Lung (tissue), 12 donors: ENCODE results near the gene MYO3B. TPM values are rescaled to one million over a fixed set of nuclear protein-coding genes. Genes with fewer than 3 reads are reported as not detected.
A peak's percentile ranks its signal among the peaks of the same experiment; 100 is the strongest.

Experiments used
- ATAC-seq: fragments of 200-7000 bp; cut with Tn5 transposase; one replicate; pipeline ENCODE4 v1.9.1; 2020; ENCODE audit warnings: moderate number of reproducible peaks; ENCODE audit not compliant: insufficient read depth, low FRiP score
- DNase-seq, 3 donors: peaks; one replicate each; pipeline ENCODE4 v3.0.0-alpha.2; 2013 to 2017
- H3K27ac ChIP-seq, 2 donors: one replicate each; pipeline ENCODE4 v1.5.1; 2013; ENCODE audit warnings: mild to moderate bottlenecking in 2 of 2, moderate library complexity in 2 of 2, control low read depth in 1 of 2, inconsistent platforms in 1 of 2, low read depth in 1 of 2, low read length in 1 of 2
- H3K27me3 ChIP-seq, 3 donors: one replicate each; pipeline ENCODE4 v1.5.1; 2013; ENCODE audit warnings: low read length in 2 of 3; ENCODE audit not compliant: control insufficient read depth in 3 of 3, insufficient read depth in 3 of 3
- H3K36me3 ChIP-seq, 4 donors: one replicate each; pipeline ENCODE4 v1.5.1; 2013; ENCODE audit warnings: low read length in 4 of 4, mild to moderate bottlenecking in 1 of 4, moderate library complexity in 1 of 4; ENCODE audit not compliant: control insufficient read depth in 4 of 4, insufficient read depth in 4 of 4
- H3K4me1 ChIP-seq, 5 donors: one replicate each; pipeline ENCODE4 v1.5.1; 2013; ENCODE audit warnings: low read length in 5 of 5, mild to moderate bottlenecking in 2 of 5, moderate library complexity in 1 of 5; ENCODE audit not compliant: control insufficient read depth in 5 of 5, insufficient read depth in 5 of 5
- H3K4me3 ChIP-seq: one replicate; pipeline ENCODE4 v1.5.1; 2013; ENCODE audit warnings: mild to moderate bottlenecking, control low read depth, moderate library complexity
- H3K9ac ChIP-seq, 2 donors: one replicate each; pipeline ENCODE4 v1.5.1; 2013; ENCODE audit warnings: low read length in 2 of 2, control low read depth in 1 of 2; ENCODE audit not compliant: insufficient read depth in 1 of 2
- H3K9me3 ChIP-seq, 4 donors: one replicate each; pipeline ENCODE4 v1.5.1; 2013; ENCODE audit warnings: low read length in 3 of 4, mild to moderate bottlenecking in 1 of 4, moderate library complexity in 1 of 4; ENCODE audit not compliant: control insufficient read depth in 4 of 4, insufficient read depth in 3 of 4
- CTCF ChIP-seq: IDR thresholded peaks from 2 replicates; pipeline ENCODE4 v1.5.1; 2012; ENCODE audit warnings: mild to moderate bottlenecking; ENCODE audit errors: control extremely low read depth, extremely low read depth
- WGBS, 2 donors: extraction: QIAGEN DNeasy Blood & Tissue Kit; methylation state at CpG; one replicate each; pipeline ENCODE4 v1.1.7; 2013; 5-methylcytosine and 5-hydroxymethylcytosine counted together
- polyA plus RNA-seq, 2 donors: library from polyadenylated mRNA; stranded (reverse); fragments of 200-250 nt; gene quantifications; one replicate each; pipeline ENCODE4 v1.2.1, GENCODE V29; 2013
- total RNA-seq, 2 donors: library from RNA; depleted of rRNA in 1 of 2; stranded (reverse); fragments of >200 nt in 1 of 2; gene quantifications; one replicate each; pipeline ENCODE4 v1.2.1, GENCODE V29; 2014 to 2021
- donor health status: control.
- donor health status: control.
- donor health status: Bipolar disorder and iron deficiency.
- donor health status: healthy.
- donor health status: DM: yes; HTN: yes; CAD: no.

The MYO3B gene
- total and polyA plus RNA-seq, 4 donors = 0.03 to 0.82 (median 0.05) TPM; not detected in 1

GRCh38 chr2:170651624-170652325 lies 473.8 kb downstream of the MYO3B start:
- Histone ChIP-seq H3K9ac (no peak overlapping the region), H3K27ac (no peak overlapping the region), H3K4me1 (peaks cover 0 to 20% (median 5%) of the 10 kb centered on the region in 5 donors), H3K4me3 (no peak overlapping the region), H3K9me3 (no peaks in the 10 kb centered on the region), H3K27me3 (no peaks in the 10 kb centered on the region), H3K36me3 (no peaks in the 10 kb centered on the region)
- DNase-seq = peak in 2 of 3 donors; percentile 52 to 71
- ATAC-seq = no peak
- no peak for TF ChIP-seq CTCF
- 57 to 63% methylated on average over 9 of the region's 9 CpGs for WGBS, 2 donors

GRCh38 chr2:170652637-170653417 lies 474.9 kb downstream of the MYO3B start:
- WGBS, 2 donors = 82 to 87% methylated on average over 5 of the region's 5 CpGs
- H3K4me3 ChIP-seq = no peak overlapping the region
- no peak overlapping the region for H3K27ac ChIP-seq
- TF ChIP-seq CTCF = no peak
- peaks cover 0 to 13% (median 5%) of the 10 kb centered on the region in 5 donors for H3K4me1 ChIP-seq
- no peaks in the 10 kb centered on the region for H3K36me3 ChIP-seq
- DNase-seq (no peak), ATAC-seq (no peak)
- H3K9ac ChIP-seq = no peak overlapping the region
- no peaks in the 10 kb centered on the region for H3K27me3 ChIP-seq
- no peaks in the 10 kb centered on the region for H3K9me3 ChIP-seq

- no peak overlapping the region for H3K4me3 ChIP-seq
- WGBS, 2 donors = 80 to 88% methylated on average over 3 of the region's 3 CpGs
- H3K9ac ChIP-seq = no peak overlapping the region
- H3K4me1 ChIP-seq = peaks cover 0 to 8% (median 4%) of the 10 kb centered on the region in 5 donors
- H3K9me3 ChIP-seq = no peaks in the 10 kb centered on the region
- TF ChIP-seq CTCF = no peak
- H3K27ac ChIP-seq = no peak overlapping the region
- DNase-seq (no peak), ATAC-seq (no peak)
- no peaks in the 10 kb centered on the region for H3K36me3 ChIP-seq
- H3K27me3 ChIP-seq = no peaks in the 10 kb centered on the region
Observed at GRCh38 chr2:170656669-170657068, 478.7 kb downstream of the MYO3B start.
